Suprapubic skin (tissue), 4 donors: ENCODE results near the gene SERPINA1. TPM values are rescaled to one million over a fixed set of nuclear protein-coding genes. Genes with fewer than 3 reads are reported as not detected.

Experiments
- DNase-seq, 2 donors: peaks; one replicate each; pipeline ENCODE4 v3.0.0-alpha.2; 2019; ENCODE audit warnings: low spot score in 2 of 2
- H3K27ac ChIP-seq: fragments of 200-600 bp; sonication (generic); one replicate; pipeline ENCODE4 v1.5.1; 2019
- H3K27me3 ChIP-seq: fragments of 200-600 bp; sonication (generic); one replicate; pipeline ENCODE4 v1.5.1; 2019
- H3K36me3 ChIP-seq: fragments of 200-600 bp; sonication (generic); one replicate; pipeline ENCODE4 v1.5.1; 2019
- H3K4me1 ChIP-seq: fragments of 200-600 bp; sonication (generic); one replicate; pipeline ENCODE4 v1.5.1; 2019
- H3K4me3 ChIP-seq: fragments of 200-600 bp; sonication (generic); one replicate; pipeline ENCODE4 v1.5.1; 2019; ENCODE audit warnings: mild to moderate bottlenecking
- H3K9me3 ChIP-seq: fragments of 200-600 bp; sonication (generic); one replicate; pipeline ENCODE4 v1.5.1; 2019
- CTCF ChIP-seq, 2 donors: fragments of 200-600 bp in 1 of 2; fragments of 450-650 bp in 1 of 2; sonication (generic) in 1 of 2; IDR thresholded peaks; one replicate each; pipeline ENCODE4 v1.5.1; 2016 to 2019; ENCODE audit warnings: antibody characterized with exemption in 2 of 2, mild to moderate bottlenecking in 1 of 2, moderate library complexity in 1 of 2
- EP300 ChIP-seq: sonication (generic); formaldehyde crosslinking; IDR thresholded peaks from one replicate; pipeline ENCODE4 v1.6.1; 2017; ENCODE audit warnings: antibody characterized with exemption
- POLR2A ChIP-seq, 2 donors: fragments of 450-650 bp; IDR thresholded peaks; one replicate each; pipeline ENCODE4 v1.6.1; 2017; ENCODE audit warnings: antibody characterized with exemption in 2 of 2, mild to moderate bottlenecking in 2 of 2, moderate library complexity in 2 of 2
- POLR2AphosphoS5 ChIP-seq, 3 donors: sonication (generic); formaldehyde crosslinking; IDR thresholded peaks; one replicate each; pipeline ENCODE4 v1.6.1; 2017; ENCODE audit warnings: antibody characterized with exemption in 3 of 3
- WGBS: methylation state at CpG from one replicate; pipeline ENCODE4 v1.1.5; 2018; 5-methylcytosine and 5-hydroxymethylcytosine counted together
- total RNA-seq, 4 donors: library from RNA; depleted of rRNA; stranded (reverse); fragments of >200 nt; gene quantifications; one replicate each; pipeline ENCODE4 v1.1.0, GENCODE V29; 2016

The SERPINA1 gene
- total RNA-seq, 4 donors from 2014 or later, result 4.7 to 62.4 (median 7.5) TPM

DNA sequence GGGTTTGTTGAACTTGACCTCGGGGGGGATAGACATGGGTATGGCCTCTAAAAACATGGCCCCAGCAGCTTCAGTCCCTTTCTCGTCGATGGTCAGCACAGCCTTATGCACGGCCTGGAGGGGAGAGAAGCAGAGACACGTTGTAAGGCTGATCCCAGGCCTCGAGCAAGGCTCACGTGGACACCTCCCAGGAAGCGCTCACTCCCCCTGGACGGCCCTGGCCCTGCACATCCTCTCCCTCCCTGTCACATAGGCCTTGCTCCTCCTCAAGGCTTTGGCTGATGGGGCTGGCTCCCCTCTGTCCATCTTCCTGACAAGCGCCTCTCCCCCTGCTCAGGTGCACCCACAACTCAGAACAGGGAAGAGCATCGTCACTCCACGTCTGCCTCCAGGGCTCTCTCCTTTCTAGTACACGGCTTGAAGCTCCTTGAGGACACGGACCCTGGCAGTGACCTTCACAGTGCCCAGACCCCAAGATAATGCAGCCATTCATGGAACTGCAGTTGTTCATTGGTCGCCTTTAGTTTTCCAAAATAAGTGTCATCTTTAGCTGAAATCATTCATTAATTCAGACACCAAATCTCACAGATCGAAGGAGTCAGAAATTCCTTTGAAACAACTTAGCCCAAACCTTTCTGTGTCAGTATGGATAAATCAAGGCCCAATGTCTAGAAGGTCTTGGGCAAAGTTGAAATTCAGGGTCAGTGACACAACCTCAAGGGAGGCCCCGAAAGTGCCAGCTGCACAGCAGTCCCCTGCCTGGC, 9.7 kb downstream of the SERPINA1 start:
- Histone ChIP-seq H3K9me3 (no peaks in the 10 kb centered on the region), H3K27me3 (no peaks in the 10 kb centered on the region), H3K4me3 (no peak overlapping the region), H3K4me1 (no peaks in the 10 kb centered on the region), H3K36me3 (no peaks in the 10 kb centered on the region), H3K27ac (no peak overlapping the region)
- 81% methylated on average over 17 of the region's 17 CpGs for WGBS
- TF ChIP-seq POLR2A (IDR thresholded peaks at IDR 0.05), result no peak
- DNase-seq, result peak in 1 of 2 donors; percentile 15

GRCh38 chr14:94377866-94378470, 10.4 kb downstream of the SERPINA1 start:
- H3K9me3 ChIP-seq, result no peaks in the 10 kb centered on the region
- no peaks in the 10 kb centered on the region for H3K4me1 ChIP-seq
- WGBS, result 91% methylated on average over 4 of the region's 6 CpGs
- no peak overlapping the region for H3K27ac ChIP-seq
- H3K4me3 ChIP-seq, result no peak overlapping the region
- no peaks in the 10 kb centered on the region for H3K27me3 ChIP-seq
- TF ChIP-seq CTCF (IDR thresholded peaks at IDR 0.05), result no peak
- TF ChIP-seq POLR2AphosphoS5 (IDR thresholded peaks at IDR 0.05), result no peak
- TF ChIP-seq POLR2A (IDR thresholded peaks at IDR 0.05), result no peak
- no peak for TF ChIP-seq EP300
- no peaks in the 10 kb centered on the region for H3K36me3 ChIP-seq
- DNase-seq, result peak in 1 of 2 donors; percentile 50

DNA sequence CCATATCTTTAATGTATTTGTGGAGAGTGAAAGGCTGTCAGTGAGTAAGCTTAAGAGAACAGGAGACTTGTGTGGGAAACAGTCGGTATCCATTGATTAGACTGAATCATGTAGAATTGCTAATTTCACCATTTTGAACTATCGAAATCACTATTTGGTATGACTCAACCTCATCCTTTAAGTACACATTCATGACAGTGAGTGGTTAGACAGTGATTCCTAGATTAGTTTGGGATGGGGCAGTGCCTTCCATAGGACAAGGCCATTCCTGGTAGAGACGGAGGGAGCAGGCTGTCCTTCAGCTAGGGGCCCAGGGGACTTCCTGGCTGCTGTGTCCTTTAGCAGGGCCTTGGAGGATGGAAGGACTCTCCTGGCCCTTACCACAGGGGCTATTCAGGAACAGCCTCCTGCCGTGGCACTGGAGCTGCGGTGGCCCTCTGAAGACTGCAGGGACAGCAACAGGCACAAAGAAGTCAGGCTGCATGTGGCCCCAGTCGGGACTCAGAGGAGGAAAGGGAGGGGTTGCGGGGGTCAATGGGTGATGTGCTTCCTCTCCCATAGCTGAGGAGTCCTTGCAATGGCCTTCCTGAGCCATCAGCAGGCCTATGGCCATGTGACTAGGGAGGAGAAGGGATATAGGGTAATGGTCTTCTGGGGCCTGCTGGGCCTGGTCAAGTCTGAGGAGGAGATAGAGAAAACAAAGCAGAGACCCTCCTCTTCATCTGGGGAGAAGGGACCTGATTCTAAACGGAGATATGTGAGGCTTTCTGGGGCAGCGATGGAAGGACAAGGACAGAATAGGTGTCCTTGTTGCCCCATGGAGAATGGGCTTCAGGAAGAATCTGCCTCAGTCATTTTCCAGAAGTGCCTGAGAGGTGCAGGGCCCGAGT, 11.2 kb downstream of the SERPINA1 start:
- no peaks in the 10 kb centered on the region for H3K4me1 ChIP-seq
- no peaks in the 10 kb centered on the region for H3K9me3 ChIP-seq
- 88% methylated on average over 8 of the region's 10 CpGs for WGBS
- H3K27me3 ChIP-seq, result no peaks in the 10 kb centered on the region
- TF ChIP-seq CTCF (IDR thresholded peaks at IDR 0.05) (no peak), POLR2AphosphoS5 (IDR thresholded peaks at IDR 0.05) (no peak), EP300 (no peak), POLR2A (IDR thresholded peaks at IDR 0.05) (no peak)
- H3K36me3 ChIP-seq, result no peaks in the 10 kb centered on the region
- no peak overlapping the region for H3K27ac ChIP-seq
- peak in 1 of 2 donors; percentile 10 for DNase-seq
- no peak overlapping the region for H3K4me3 ChIP-seq

GRCh38 chr14:94376108-94376975, 12.1 kb downstream of the SERPINA1 start:
- no peak overlapping the region for H3K27ac ChIP-seq
- H3K36me3 ChIP-seq, result no peaks in the 10 kb centered on the region
- H3K27me3 ChIP-seq, result no peaks in the 10 kb centered on the region
- H3K4me3 ChIP-seq, result no peak overlapping the region
- H3K4me1 ChIP-seq, result no peaks in the 10 kb centered on the region
- TF ChIP-seq POLR2AphosphoS5 (IDR thresholded peaks at IDR 0.05) (no peak), POLR2A (IDR thresholded peaks at IDR 0.05) (no peak), CTCF (IDR thresholded peaks at IDR 0.05) (no peak), EP300 (no peak)
- no peak for DNase-seq
- H3K9me3 ChIP-seq, result no peaks in the 10 kb centered on the region
- WGBS, result 90% methylated on average over 12 of the region's 12 CpGs

DNA sequence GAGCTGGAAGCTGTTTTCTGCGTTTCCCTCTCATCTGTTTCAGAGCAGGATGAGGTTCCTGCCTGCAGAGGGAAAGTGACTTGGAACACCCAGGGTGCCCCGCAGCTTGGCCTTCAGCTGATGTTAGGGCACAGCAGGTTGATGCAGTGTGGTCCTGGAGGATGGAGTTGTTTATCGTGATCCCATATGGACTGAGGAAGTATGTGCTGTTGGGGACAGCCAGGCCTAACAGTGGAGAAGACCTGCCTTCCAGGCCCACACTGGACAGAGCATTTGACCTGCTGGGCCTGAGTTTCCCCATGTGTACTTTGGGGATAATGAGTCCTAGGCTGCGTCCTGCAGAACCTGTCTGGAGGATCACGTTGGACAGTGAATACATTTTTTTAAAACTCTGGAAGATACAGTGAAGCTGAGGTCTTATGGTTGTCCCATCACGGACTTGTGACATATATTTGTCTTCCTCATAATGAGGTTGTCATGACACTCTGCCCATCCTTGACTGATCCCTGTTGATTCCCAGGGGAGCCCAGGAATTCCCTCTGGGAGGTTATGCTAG, 12.8 kb downstream of the SERPINA1 start:
- Histone ChIP-seq H3K4me1 (no peaks in the 10 kb centered on the region), H3K27ac (no peak overlapping the region), H3K36me3 (no peaks in the 10 kb centered on the region), H3K27me3 (no peaks in the 10 kb centered on the region), H3K9me3 (no peaks in the 10 kb centered on the region), H3K4me3 (no peak overlapping the region)
- no peak for TF ChIP-seq POLR2AphosphoS5 (IDR thresholded peaks at IDR 0.05)
- no peak for TF ChIP-seq POLR2A (IDR thresholded peaks at IDR 0.05)
- TF ChIP-seq EP300, result no peak
- TF ChIP-seq CTCF (IDR thresholded peaks at IDR 0.05), result no peak
- no peak for DNase-seq
- 86% methylated on average over 6 of the region's 6 CpGs for WGBS
